LHCN-M2 (cell line): ENCODE results near the gene NUP62. TPM values are rescaled to one million over a fixed set of nuclear protein-coding genes. Genes with fewer than 3 reads are reported as not detected.
"Not testable (repeated sequence)": the region's sequence is repeated elsewhere in the genome, so short reads cannot be mapped to it uniquely, and the experiment has no call there.

Experiments used
- DNase-seq: peaks from one replicate; pipeline ENCODE4 v3.0.0-alpha.2; 2012; ENCODE audit warnings: low read depth
- total RNA-seq: library from RNA; depleted of rRNA; stranded (reverse); fragments of >200 nt; gene quantifications from 2 replicates; pipeline ENCODE4 v1.2.3, GENCODE V29; 2014

NUP62 gene
- total RNA-seq, 1 experiment from 2014 or later, result 74.5 TPM

DNA sequence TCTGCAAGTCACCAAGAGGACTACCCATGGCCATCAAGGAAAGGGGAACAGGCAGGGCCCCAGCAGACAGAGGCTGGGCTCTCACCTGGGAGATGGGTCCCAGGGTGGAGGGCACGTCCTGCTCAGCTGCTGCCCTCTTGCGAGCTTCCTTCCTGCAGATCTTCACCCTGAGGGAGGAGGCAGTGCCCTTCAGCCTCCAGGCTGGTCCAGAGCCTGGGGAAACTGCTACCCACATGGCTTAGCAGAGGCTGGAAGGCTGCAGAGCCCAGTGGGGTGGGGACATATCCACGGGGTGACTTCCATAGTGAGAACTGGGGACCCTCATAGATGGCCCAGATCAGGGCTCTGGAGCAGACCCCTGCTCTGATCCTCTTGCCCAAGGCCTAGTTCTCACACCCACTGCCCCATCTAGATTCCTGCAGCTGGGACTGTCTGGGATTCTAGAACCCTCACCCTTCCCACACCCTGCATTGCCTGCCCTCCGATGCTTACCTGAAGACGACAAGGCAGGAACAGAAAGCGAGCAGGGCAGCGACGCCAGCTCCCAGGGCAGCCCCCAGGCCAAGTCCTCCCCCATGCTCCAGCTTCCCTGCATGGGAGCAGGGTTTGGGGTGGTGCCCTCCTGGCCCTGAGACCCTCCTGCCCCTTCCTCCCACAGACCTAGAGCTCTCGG, 22.6 kb upstream of the NUP62 start:
- DNase-seq, result no peak

DNA sequence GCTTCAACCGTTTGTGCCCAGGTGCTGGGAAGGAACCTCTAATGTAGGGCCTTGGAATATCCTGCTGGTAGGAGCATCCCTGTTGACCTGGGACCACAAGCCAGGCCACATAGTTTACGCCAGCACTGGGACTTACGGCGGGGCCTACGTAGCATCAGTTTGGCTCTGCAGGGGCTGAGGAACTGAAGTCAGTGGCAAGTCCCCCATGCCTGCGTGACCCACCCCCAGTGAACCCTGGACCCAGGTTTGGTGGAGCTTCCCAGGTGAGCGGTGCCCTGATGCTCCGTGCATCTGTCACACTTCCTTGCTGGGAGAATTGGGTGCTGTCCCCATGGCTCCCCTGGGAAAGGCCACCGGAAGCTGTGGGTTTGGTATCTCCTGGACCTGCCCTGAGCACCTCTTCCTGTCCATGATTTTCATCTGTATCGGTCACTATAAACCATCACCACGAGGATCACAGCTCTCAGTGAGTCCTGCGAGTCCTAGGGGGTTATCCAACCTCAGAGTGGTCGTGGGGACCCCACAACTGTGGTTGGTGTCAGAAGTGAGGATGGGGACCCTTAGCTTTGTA, 21.7 kb upstream of the NUP62 start:
- no peak for DNase-seq

DNA sequence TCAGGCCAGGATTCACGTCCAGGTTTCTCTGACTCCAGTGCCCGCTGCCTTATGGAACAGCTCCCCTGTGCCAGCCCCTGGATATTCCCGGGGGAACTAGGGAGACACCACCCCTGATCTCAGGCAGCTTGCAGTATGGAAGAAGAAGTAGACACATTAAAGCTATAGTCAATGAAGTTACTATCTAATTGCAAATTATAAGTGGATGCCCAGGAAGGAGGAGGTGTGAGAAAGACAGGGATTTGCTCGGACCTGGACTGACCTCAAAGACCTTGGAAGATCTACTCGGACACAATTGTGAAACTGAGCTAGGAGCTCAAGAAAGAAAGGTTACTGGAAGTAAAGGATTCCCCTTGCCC, 21.3 kb upstream of the NUP62 start:
- DNase-seq, result no peak

DNA sequence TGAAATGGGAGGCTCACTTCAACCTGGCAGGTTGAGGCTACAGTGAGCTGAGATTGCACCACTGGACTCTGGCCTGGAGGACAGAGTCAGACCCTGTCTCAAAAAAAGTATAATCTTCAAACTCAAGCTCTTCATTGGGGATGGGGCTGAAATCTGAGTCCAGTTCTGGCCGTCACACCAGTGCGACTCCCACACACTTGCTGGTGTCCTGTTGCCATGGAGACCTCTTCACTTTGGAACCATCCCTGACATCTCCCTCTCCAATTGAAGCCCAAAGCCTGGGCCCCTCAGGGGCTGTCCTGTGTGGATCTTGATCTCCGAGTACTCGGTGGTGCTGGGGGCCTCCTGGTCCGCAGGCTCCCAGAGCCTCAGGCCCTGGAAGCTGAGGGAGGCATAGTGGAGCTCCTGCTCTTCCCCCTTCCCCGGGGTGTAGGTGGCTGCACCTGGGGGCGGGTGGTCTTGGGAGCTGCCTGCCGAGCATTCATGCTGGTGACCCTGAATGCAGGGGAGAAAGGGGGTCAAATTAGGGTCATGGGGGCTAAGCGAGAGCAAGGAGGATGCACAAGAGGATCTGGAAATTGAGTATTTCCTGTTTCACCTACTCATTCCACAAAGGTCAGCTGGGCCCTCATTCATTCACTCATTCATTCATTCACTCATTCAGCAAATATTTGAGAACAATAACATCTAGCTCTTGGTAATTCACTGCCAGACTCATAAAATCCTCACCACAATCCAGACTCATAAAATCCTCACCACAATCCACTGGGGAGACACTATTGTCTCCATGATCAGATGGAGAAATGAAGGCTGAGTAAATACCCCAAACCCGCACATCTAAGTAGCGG, 20.7 kb upstream of the NUP62 start:
- DNase-seq, result peak; percentile 50

DNA sequence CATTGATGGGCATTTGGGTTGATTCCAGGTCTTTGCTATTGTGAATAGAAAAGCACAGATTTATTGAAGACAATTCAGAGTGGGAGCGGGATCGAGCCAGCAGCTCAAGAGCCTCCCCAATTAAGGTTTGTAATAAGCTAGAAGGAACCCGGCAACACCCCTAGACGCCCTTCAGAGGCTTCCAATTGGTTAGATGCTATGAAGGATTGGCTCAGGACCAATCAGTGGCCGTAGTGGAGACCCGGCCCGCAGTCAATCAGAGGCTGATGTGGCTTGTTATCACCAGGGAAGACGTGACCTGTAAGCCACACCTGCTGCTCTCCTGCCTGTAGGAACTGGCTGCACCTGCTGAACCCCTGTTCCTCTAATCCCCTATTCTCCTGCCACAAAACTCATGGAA, 17.1 kb upstream of the NUP62 start:
- DNase-seq, result no peak

DNA sequence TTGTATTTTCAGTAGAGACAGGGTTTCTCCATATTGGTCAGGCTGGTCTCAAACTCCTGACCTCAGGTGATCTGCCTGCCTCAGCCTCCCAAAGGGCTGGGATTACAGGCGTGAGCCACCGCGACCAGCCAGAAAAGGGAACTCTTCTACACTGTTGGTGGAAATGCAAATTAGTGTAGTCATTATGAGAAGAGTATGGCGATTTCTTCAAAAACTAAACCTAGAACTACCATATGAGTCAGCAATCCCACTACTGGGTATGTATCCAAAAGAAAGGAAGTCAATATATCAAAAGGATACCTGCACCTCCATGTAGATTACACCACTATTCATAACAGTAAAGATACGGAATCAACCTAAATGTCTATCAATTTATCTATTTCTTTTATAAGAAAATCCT, 15.3 kb upstream of the NUP62 start:
- not testable (repeated sequence) for DNase-seq

DNA sequence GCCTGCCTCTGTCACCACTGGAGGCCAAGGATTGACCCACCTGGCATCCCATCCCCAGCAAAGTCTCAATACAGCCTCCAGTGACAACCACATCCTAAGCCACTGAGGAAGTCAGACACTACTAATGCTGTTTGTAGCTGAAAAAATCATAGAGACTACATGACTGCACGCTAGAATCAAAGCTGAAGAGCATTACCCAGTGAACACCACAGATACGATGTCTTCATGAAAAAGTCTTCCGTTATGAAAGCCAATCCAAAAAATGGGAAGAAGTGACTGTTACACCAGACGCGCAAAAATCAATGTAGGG, 11.1 kb upstream of the NUP62 start:
- DNase-seq, result no peak

DNA sequence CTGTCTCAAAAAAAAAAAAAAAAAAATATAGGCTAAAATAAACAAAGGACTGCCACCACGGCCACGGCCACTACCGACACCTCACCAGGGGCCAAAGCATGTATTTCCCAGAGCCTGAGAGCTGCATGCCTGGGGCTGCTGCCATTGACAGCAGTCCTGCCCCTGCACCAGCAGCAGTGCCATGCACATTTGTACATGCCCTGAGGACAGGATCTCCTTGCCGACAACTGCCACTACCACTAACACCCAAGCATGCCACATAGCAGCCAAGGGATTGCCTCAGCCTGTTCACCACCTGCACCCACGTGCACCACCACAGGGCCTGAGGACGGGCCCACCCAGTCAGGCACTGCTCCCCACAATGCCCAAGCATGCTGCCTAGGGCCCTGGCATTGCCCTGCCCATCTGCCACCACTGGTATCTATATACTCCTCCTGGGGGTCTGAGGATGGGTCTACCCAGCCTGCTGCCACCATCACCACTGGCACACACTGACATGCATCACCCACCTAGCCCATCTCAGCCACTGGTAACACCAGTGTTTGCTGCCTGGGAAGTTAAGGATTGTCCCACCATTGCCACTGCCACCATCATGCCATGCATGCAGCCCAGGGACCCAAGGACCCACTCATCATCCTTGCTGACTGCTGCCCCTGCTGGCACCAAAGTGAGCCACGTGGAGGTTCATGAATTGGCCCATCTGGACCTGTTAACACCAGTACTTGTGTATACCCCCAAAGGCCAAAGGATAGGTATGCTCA, 10.6 kb upstream of the NUP62 start:
- DNase-seq, result no peak

DNA sequence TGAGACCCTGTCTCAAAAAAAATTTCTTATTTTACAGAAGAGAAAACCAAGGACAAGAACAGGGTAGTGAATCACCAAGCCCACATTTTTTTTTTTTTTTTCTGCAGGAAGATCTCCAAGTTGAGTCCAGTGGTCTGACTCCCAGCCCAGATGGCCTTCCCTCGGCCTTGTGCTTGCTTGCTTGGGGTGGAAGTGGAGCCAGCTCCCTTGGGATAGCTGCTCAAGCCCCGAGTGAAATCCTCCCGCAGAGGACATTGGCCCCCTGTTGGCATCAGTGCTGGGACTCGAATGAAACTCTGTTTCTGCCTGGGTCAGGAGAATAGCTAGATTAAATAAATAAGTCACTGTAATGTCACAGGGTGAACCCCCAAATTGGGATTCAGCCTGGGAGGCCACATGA, 9.4 kb upstream of the NUP62 start:
- DNase-seq, result no peak

DNA sequence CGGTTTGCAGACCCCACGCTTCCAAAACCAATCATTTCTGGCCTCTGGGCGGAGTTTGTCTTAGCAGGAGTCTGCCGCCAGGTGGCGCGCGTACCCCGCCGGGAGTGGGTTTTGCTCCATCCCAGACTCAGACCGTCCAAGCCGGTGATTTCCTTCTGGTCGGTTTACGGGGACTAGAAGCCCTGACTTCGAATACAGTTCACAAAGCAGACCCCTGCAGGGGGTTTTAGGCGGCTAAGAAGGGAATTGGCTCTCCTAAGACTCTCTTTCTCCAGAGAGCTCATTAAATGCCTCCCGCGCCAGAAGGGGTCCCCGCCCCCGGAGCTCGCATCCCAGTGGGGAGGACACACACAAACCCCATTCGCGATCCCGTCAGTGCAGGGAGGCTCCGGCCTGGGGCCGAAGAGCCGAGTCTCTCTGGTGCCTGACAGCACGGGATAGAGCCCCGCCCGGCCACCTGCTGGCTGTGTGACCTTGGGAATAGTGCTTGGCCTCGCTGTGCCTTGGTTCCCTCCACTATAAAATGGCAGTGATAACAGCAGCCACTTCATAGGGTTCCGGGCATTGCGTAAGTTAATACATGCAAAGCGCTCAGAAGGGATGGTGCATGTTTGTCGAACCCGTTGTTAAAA, 8.6 kb upstream of the NUP62 start:
- peak; percentile 55 for DNase-seq

DNA sequence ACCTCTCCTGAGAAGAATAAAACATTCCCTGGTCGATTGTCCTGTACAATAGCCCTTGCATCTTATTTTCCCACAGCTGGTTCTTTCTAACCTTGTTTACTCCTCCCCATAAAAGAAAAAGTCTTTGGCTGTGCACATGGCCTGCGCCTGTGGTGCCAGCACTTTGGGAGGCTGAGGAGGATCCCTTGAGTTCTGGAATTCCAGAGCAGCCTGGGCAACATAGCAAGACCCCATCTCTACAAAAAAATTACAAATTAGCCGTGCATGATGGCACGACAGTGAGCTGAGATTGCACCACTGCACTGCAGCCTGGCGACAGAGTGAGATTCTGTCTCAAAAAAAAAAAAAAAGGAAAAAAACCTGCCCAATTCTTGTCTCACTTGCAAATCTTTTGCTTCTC, 7.2 kb upstream of the NUP62 start:
- no peak for DNase-seq

DNA sequence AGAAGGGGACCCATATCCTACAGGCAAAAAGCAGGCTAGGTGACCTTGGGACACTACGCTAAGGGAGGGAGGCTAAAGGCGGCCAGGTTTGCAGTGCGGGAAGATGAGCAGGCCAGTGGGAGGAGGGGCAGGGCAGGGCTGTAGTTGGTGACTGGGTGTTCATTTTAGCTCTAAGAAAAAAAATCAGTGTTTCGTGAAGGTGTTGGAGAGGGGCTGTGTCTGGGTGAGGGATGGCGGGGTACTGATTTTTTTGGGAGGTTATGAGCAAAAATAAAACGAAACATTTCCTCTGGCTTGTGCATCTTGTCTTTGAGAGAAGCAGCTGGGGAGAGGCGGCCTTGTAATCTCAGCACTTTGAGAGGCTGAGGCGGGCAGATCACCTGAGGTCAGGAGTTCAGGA, 4.3 kb upstream of the NUP62 start:
- DNase-seq, result no peak

DNA sequence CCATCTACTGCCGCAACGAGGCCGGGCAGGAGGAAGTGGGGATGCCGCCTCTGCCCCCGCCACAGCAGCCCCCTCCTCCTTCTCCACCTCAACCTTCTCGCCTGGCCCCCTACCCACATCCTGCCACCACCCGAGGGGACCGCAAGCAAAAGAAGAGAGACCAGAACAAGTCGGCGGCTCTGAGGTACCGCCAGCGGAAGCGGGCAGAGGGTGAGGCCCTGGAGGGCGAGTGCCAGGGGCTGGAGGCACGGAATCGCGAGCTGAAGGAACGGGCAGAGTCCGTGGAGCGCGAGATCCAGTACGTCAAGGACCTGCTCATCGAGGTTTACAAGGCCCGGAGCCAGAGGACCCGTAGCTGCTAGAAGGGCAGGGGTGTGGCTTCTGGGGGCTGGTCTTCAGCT, 3.4 kb upstream of the NUP62 start:
- no peak for DNase-seq

DNA sequence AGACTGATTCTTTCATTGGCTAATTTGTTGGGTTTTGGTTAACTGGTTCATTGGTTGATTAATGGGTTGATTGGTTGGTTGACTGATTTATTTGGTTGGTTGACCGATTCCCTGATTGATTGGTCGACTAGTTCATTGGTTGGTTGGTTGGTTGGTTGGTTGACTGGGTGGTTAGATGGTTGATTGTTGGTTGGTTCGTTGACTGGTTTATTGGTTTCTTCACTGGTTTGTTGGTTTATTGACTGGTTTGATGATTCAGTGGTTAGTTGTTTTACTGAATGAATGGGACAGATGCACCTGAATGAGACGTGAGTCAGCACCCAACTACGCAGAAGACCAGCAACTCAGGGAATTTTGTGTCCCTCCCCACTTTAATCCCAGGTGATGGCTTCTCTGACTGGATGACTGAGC, 2.7 kb upstream of the NUP62 start:
- no peak for DNase-seq

DNA sequence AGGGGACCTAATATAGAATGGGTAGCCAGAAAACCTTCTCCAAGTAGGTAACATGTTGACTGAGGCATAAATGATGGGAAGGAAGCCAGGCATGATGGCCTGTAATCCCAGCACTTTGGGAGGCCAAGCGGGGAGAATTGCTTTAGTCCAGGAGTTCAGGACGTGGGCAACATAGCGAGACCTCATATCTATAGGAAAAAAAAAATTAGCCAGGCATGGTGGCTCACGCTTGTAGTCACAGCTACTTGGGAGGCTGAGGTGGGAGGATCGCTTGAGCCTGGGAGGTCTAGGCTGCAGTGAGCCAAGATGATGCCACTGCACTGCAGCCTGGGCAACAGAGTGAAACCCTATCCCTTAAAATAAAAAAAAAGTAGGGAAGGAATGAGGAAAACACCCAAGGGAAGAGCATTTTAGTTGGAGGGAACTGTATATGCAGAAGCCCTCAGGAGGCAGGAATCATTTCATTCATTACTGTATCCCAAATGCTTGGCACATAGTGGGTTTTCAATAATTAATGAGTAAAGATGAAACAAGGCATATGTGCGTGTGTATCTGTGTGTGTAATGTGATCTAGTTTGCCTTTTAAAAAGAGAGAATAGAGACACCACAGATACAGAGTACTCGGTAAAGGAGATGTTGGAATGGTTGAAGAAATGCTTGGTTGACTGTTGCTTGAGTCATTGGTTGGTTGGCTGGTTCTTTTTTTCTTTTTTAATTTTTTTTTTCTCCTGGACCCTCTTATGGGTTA, 2.2 kb upstream of the NUP62 start:
- no peak for DNase-seq

DNA sequence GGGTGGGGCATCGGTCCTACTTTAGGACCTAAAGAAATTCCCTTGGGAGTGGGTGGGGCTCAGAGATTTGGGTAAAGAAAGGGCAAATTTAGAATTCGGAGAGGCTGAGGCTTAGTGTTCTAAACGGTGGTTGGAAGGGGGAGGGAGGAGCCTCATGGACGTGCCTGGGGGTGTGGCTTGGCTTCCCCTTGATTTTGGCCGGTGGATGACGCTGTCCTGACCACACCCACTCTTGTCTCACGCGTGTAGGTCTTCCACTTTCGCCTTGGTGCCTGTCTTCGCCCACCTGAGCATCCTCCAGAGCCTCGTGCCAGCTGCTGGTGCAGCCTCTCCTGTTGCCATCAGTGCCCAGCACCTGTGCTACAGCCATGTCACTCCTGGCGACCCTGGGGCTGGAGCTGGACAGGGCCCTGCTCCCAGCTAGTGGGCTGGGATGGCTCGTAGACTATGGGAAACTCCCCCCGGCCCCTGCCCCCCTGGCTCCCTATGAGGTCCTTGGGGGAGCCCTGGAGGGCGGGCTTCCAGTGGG, 1.2 kb upstream of the NUP62 start:
- DNase-seq, result no peak

DNA sequence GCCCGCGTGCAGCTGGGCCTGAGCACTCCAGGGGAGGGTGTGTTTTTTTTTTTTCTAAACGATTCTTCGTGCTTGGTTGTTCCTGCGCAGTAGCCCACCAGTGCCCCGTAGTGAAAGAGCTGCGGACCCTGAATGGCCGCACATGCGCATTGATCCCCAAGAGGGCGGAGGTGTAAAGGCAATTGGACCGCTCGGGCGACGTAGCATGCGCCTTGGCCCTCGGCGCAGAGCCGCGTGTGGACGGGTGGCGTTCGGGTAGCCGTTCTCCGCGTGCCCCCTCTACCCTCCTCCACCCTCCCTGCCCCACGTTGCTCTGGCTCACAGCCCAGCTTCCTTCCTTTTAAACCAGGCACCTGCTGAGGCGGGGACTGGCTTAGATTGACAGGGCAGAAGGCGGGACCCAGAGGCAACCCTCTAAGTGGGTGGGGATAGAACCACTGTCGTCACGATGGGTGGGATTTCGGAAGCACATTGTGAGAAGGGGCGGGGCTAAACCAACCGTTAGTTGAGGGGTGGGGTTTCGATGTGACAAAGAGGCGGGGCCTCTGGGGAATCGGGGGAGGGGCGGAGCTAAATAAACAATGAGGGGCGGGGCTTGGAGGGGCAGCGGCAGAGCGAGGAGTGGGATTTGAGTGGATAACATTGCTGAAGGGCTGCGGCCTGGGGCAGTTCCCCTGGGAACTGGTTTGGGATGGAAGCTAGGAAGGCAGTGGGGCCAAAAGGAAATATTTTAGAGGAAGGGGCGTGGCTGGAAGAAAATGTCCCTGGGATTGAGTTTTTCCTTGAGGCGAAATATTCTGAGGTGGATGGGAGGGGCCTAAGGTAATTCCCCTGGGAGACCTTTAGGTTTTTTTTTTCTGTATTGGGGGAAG, 543 bp upstream of the NUP62 start:
- DNase-seq, result peak; percentile 96

DNA sequence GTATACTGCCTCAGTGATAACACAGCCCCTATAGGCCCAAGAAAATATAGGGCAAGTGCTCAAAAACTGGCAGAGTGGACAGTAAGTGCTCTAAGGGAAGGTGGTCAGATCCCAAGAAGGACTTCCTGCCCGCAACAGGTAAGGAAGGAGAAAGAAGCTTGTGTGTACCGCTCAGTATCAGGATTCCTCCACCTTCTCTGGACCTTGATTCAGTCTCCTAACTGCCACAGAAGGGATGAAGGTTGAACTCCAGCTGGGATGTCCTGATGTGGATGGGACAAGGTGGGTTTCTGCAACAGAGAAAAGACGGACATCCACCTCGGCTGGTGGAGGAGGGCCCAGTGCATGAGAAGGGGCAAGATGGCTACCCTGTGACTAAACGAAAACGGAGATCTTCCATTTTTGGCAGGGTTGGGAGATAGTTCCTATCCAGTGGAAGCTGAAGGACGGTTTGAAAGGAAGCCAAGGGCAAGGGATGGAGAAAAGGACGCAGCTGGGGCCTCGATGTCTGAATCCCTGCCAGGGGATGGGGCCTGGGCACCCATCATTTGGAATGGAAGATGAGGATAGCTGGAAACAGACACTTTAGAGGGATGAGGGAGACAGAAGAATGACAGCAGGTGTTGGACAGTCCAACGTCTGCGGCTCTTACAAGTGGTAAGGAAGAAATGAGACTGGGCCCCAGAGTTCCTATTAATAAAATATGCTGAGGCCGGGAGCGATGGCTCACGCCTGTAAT, 1.6 kb downstream of the NUP62 start:
- DNase-seq, result no peak

DNA sequence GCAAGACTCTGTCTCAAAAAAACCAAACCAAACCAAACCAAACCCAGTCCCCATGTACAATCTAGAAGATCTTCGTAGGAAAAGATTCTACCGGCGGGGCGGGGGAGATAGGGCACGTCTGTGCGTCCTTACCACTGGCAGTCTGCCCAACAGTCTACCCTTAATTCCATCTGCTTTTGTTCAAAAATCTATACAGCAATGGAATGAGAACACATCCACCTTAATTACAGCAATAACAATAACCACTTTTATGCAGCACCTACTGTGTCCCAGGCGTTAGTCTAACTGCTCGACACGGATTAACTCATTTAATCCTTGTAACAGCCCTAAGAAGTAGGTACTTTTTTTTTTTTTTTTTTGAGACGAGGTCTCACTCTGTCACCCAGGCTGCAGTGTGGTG, 2.8 kb downstream of the NUP62 start:
- DNase-seq, result no peak
